ENCODE data around the gene LRRC34.

The LRRC34 gene

DNA sequence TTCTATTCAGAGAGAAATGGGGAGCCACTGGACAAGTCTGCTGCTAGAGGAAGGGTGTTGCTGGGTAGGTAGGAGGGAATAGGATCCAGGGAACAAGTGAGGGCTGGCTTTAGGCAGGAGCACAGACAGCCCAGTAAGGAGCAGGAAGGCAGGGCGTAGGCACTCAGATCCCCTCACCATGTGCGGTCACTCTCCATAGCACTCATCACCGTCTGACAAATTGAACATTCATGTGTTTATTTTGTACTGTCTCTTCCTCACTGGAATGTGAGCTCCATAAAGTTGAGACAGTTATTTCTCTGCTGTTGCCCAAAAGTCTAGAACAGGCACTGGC lies 24.2 kb upstream of the LRRC34 start:
- in situ Hi-C loops (cut with HindIII; ENCODE audit: low pct_ligation_motif_present, low sequenced_read_pairs): no loop called here

DNA sequence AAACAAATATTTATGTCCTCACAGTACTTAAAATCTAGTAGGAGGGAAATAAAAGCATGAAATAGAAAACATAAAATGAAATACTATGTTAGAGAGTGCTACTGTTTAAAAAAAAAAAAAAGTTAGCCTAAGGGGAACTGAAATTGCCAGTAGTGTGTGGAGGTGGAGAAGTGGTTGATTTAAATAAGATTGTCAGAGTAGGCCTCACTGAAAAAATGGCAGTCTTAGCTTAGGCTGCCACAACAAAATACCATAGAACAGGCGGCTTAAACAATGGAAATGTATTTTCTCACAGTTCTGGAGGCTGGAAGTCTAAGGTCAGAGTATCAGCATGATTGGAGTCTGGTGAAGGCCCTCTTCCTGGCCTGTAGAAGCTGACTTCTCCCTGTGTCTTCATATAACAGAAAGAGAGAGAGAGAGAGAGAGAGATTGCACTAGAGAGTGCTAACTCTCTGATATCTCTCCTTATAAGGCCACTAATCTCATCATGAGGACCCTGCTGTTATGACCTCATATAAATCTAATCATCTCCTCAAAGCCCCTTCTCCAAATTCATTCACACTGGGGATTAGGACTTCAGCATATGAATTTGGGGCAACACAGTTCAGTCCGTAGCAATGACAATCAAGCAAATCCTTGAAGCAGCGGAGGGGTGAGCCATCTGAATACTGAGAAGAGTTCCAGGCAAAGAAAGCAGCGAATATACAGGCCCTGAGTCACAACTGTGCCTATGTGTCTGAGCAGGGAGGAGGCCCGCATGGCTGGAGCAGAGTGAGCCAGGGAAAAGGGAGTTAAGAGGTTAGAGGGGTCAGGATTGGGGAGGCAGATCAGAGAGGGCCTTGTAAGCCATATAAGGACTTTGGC lies 23.6 kb upstream of the LRRC34 start:
- no peak overlapping the region for H3K4me3 ChIP-seq (ENCODE audit: low read depth, low read length)
- TF ChIP-seq, protein P1, sequence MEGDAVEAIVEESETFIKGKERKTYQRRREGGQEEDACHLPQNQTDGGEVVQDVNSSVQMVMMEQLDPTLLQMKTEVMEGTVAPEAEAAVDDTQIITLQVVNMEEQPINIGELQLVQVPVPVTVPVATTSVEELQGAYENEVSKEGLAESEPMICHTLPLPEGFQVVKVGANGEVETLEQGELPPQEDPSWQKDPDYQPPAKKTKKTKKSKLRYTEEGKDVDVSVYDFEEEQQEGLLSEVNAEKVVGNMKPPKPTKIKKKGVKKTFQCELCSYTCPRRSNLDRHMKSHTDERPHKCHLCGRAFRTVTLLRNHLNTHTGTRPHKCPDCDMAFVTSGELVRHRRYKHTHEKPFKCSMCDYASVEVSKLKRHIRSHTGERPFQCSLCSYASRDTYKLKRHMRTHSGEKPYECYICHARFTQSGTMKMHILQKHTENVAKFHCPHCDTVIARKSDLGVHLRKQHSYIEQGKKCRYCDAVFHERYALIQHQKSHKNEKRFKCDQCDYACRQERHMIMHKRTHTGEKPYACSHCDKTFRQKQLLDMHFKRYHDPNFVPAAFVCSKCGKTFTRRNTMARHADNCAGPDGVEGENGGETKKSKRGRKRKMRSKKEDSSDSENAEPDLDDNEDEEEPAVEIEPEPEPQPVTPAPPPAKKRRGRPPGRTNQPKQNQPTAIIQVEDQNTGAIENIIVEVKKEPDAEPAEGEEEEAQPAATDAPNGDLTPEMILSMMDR (IDR thresholded peaks at IDR 0.05; ENCODE audit: low read depth, low read length, missing control alignments): no peak
- no peaks in the 10 kb centered on the region for H3K27me3 ChIP-seq (replicated peaks)
- in situ Hi-C loops (cut with HindIII; ENCODE audit: low pct_ligation_motif_present, low sequenced_read_pairs): no loop called here
- DNase-seq: no peak
- no peak overlapping the region for H3K27ac ChIP-seq
- H3K36me3 ChIP-seq (replicated peaks): no peaks in the 10 kb centered on the region

More for the DNA sequence above, 24.2 kb upstream of the LRRC34 start:
- Histone ChIP-seq H3K27me3 (replicated peaks) (no peaks in the 10 kb centered on the region), H3K36me3 (replicated peaks) (no peaks in the 10 kb centered on the region), H3K4me3 (ENCODE audit: low read depth, low read length) (no peak overlapping the region), H3K27ac (no peak overlapping the region)
- no peak for DNase-seq
- TF ChIP-seq, protein P1 (IDR thresholded peaks at IDR 0.05; ENCODE audit: low read depth, low read length, missing control alignments): no peak

DNA sequence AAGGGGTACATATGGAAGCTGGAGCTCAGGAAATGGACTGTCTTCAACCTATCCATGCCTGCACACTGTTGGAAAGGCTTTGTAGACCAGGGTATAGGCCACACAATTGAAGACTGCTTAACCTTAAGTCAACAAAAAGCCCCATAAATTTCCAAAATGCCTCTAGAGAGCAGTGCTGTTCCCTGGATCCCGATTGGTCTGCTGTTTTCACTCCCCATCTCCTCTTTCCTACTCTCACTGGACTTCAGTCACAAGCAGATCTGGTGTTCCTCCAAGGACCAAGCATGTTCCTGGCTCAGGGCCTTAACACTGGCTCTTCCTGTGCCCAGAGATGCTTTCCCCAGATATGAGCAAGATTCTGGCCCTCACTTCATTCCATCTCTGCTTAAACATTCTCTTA lies 22.8 kb upstream of the LRRC34 start:
- TF ChIP-seq, protein P1 (IDR thresholded peaks at IDR 0.05; ENCODE audit: low read depth, low read length, missing control alignments): no peak
- Histone ChIP-seq H3K36me3 (replicated peaks) (no peaks in the 10 kb centered on the region), H3K4me3 (ENCODE audit: low read depth, low read length) (no peak overlapping the region), H3K27ac (no peak overlapping the region), H3K27me3 (replicated peaks) (no peaks in the 10 kb centered on the region)
- no peak for DNase-seq
- in situ Hi-C loops (cut with HindIII; ENCODE audit: low pct_ligation_motif_present, low sequenced_read_pairs): no loop called here

DNA sequence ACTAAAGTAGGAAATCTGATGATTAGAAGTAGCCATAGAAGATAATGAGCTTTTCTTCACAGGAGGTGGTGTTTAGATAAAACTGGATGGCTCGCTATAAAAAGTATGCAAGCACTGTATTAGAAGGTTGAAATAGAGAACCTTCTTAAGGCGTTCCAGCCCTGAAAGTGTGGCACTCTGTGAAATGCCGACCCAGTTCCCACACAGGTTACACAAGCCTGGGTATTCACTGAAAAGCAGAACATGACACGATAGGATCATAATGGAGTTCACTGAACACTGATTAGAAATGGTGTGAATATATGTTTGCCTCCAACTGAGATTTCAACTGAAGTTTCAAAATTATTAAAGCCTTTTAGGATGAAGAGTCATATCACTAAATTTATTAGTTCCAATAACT lies 15.0 kb upstream of the LRRC34 start:
- no peaks in the 10 kb centered on the region for H3K36me3 ChIP-seq (replicated peaks)
- H3K4me3 ChIP-seq (ENCODE audit: low read depth, low read length): no peak overlapping the region
- TF ChIP-seq, protein P1 (IDR thresholded peaks at IDR 0.05; ENCODE audit: low read depth, low read length, missing control alignments): no peak
- in situ Hi-C loops (cut with HindIII; ENCODE audit: low pct_ligation_motif_present, low sequenced_read_pairs): no loop called here
- H3K27me3 ChIP-seq (replicated peaks): no peaks in the 10 kb centered on the region
- H3K27ac ChIP-seq: no peak overlapping the region
- DNase-seq: no peak

- TF ChIP-seq, protein P1 (IDR thresholded peaks at IDR 0.05; ENCODE audit: low read depth, low read length, missing control alignments): no peak
- DNase-seq: no peak
- no peaks in the 10 kb centered on the region for H3K27me3 ChIP-seq (replicated peaks)
- in situ Hi-C loops (cut with HindIII; ENCODE audit: low pct_ligation_motif_present, low sequenced_read_pairs): no loop called here
- H3K4me3 ChIP-seq (ENCODE audit: low read depth, low read length): no peak overlapping the region
- H3K36me3 ChIP-seq (replicated peaks): no peaks in the 10 kb centered on the region
- no peak overlapping the region for H3K27ac ChIP-seq
Observed at GRCh38 chr3:169825316-169825715, 12.6 kb upstream of the LRRC34 start.

GRCh38 chr3:169822983-169823382 lies 10.3 kb upstream of the LRRC34 start:
- DNase-seq: no peak
- H3K36me3 ChIP-seq (replicated peaks): no peaks in the 10 kb centered on the region
- TF ChIP-seq, protein P1 (IDR thresholded peaks at IDR 0.05; ENCODE audit: low read depth, low read length, missing control alignments): no peak
- H3K27me3 ChIP-seq (replicated peaks): no peaks in the 10 kb centered on the region
- no peak overlapping the region for H3K4me3 ChIP-seq (ENCODE audit: low read depth, low read length)
- in situ Hi-C loops (cut with HindIII; ENCODE audit: low pct_ligation_motif_present, low sequenced_read_pairs): no loop called here
- H3K27ac ChIP-seq: no peak overlapping the region
